Neuron (in vitro differentiated cells): ENCODE results near the gene MRPL22.

ENCODE experiments used
- H2AFZ ChIP-seq: one replicate; pipeline ENCODE4 v1.6.1; 2013; ENCODE audit warnings: low read depth, mild to moderate bottlenecking, inconsistent platforms, low read length, moderate library complexity
- H3K27me3 ChIP-seq: one replicate; pipeline ENCODE4 v1.6.1; 2013; ENCODE audit warnings: low read length; ENCODE audit not compliant: insufficient read depth
- H3K36me3 ChIP-seq: one replicate; pipeline ENCODE4 v1.6.1; 2013; ENCODE audit warnings: low read length; ENCODE audit not compliant: insufficient read depth
- H3K4me1 ChIP-seq: one replicate; pipeline ENCODE4 v1.6.1; 2013; ENCODE audit warnings: low read length; ENCODE audit not compliant: insufficient read depth
- H3K4me3 ChIP-seq: 2 replicates; pipeline ENCODE4 v1.5.1; 2013; ENCODE audit warnings: mild to moderate bottlenecking, low read length, moderate library complexity
- H3K9me3 ChIP-seq: one replicate; pipeline ENCODE4 v1.6.1; 2013; ENCODE audit warnings: low read length

MRPL22 gene

DNA sequence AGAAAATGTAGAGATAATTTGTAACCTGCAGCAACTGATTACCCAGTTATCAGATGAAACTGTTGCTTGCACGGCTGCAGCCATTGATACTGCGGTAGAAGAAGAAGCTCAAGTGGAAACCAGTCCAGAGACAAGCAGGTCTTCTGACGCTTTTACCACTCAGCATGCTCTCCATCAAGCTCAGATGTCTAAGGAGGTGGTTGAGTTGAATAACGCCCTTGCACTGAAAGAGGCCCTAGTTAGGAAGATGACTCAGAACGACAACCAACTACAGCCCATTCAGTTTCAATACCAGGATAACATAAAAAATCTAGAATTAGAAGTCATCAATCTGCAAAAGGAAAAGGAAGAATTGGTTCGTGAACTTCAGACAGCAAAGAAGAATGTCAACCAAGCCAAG is 74.4 kb downstream of the MRPL22 start:
- Histone ChIP-seq H3K9me3 (no peaks in the 10 kb centered on the region), H3K4me1 (no peaks in the 10 kb centered on the region), H3K4me3 (no peak overlapping the region), H3K27me3 (no peaks in the 10 kb centered on the region), H2AFZ (no peak overlapping the region), H3K36me3 (no peaks in the 10 kb centered on the region)

DNA sequence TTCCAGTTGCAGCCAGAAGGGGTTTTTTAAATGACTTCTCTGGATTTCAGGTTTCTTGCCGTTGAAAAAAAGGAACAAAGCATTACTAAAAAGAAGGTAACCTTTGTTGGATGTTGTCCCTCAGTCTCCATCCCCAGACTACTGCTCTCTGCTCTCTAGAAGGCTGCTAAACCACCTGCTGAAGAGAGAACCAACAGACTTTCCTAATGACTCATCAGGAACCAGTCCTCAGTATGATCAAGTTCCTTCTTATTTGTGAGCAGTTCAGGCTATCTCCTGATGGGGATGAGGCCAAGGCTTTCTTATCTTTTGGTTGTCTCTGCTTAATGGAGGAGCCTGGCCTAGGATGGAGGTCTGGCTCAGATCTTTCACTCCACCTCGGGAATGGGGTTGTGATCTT is 76.7 kb downstream of the MRPL22 start:
- Histone ChIP-seq H2AFZ (no peak overlapping the region), H3K4me1 (no peaks in the 10 kb centered on the region), H3K9me3 (no peaks in the 10 kb centered on the region), H3K36me3 (no peaks in the 10 kb centered on the region), H3K4me3 (no peak overlapping the region), H3K27me3 (no peaks in the 10 kb centered on the region)
